H9 (cell line): ENCODE results near the gene ZC3H7B. TPM values are rescaled to one million over a fixed set of nuclear protein-coding genes. Genes with fewer than 3 reads are reported as not detected.

Source experiments
- DNase-seq: peaks from one replicate; pipeline ENCODE4 v3.0.0-alpha.2; 2017
- H2AFZ ChIP-seq: one replicate; pipeline ENCODE4 v1.6.1; 2013; ENCODE audit warnings: mild to moderate bottlenecking, low read length, control low read depth, moderate library complexity
- H2AK5ac ChIP-seq: 2 replicates; pipeline ENCODE4 v1.6.1; 2013; ENCODE audit warnings: low read length, control low read depth, mixed read lengths; ENCODE audit not compliant: insufficient read length
- H2BK120ac ChIP-seq: one replicate; pipeline ENCODE4 v1.6.1; 2013; ENCODE audit warnings: low read depth, mild to moderate bottlenecking, low read length, control low read depth, inconsistent platforms; ENCODE audit not compliant: poor library complexity, severe bottlenecking
- H2BK12ac ChIP-seq: 2 replicates; pipeline ENCODE4 v1.6.1; 2013; ENCODE audit warnings: low read length, control low read depth, mixed read lengths, low read depth; ENCODE audit not compliant: insufficient read length
- H2BK15ac ChIP-seq: 2 replicates; pipeline ENCODE4 v1.6.1; 2013; ENCODE audit warnings: low read depth, low read length, control low read depth
- H2BK20ac ChIP-seq: one replicate; pipeline ENCODE4 v1.6.1; 2013; ENCODE audit warnings: low read depth, mild to moderate bottlenecking, low read length, control low read depth, inconsistent platforms; ENCODE audit not compliant: poor library complexity, severe bottlenecking
- H2BK5ac ChIP-seq: 2 replicates; pipeline ENCODE4 v1.6.1; 2013; ENCODE audit warnings: low read length, control low read depth, mixed read lengths; ENCODE audit not compliant: insufficient read length
- H3K14ac ChIP-seq: 2 replicates; pipeline ENCODE4 v1.6.1; 2013; ENCODE audit warnings: low read length, control low read depth; ENCODE audit not compliant: insufficient read depth
- H3K18ac ChIP-seq: 2 replicates; pipeline ENCODE4 v1.6.1; 2013; ENCODE audit warnings: low read depth, mild to moderate bottlenecking, mixed read lengths, low read length, control low read depth; ENCODE audit not compliant: insufficient read length
- H3K23ac ChIP-seq: 2 replicates; pipeline ENCODE4 v1.6.1; 2013; ENCODE audit warnings: low read length, control low read depth, mixed read lengths, low read depth; ENCODE audit not compliant: insufficient read length
- H3K23me2 ChIP-seq: 2 replicates; pipeline ENCODE4 v1.6.1; 2013; ENCODE audit warnings: low read depth, mild to moderate bottlenecking, mixed read lengths, low read length, control low read depth; ENCODE audit not compliant: insufficient read length, poor library complexity, severe bottlenecking
- H3K27ac ChIP-seq: 2 replicates; pipeline ENCODE4 v1.5.1; 2013; ENCODE audit warnings: low read length, control low read depth, mixed read lengths, low read depth; ENCODE audit not compliant: insufficient read length
- H3K27me3 ChIP-seq: 2 replicates; pipeline ENCODE4 v1.6.1; 2013; ENCODE audit warnings: low read length, control low read depth, inconsistent platforms; ENCODE audit not compliant: insufficient read depth
- H3K4ac ChIP-seq: 2 replicates; pipeline ENCODE4 v1.6.1; 2013; ENCODE audit warnings: low read depth, mild to moderate bottlenecking, control low read depth, inconsistent platforms, low read length, moderate library complexity
- H3K4me1 ChIP-seq: 2 replicates; pipeline ENCODE4 v1.6.1; 2013; ENCODE audit warnings: low read length, control low read depth, inconsistent platforms; ENCODE audit not compliant: insufficient read depth
- H3K4me2 ChIP-seq: 2 replicates; pipeline ENCODE4 v1.6.1; 2013; ENCODE audit warnings: low read length, control low read depth, mixed read lengths; ENCODE audit not compliant: insufficient read length, insufficient read depth
- H3K56ac ChIP-seq: 2 replicates; pipeline ENCODE4 v1.6.1; 2013; ENCODE audit warnings: low read depth, mild to moderate bottlenecking, mixed read lengths, low read length, control low read depth; ENCODE audit not compliant: insufficient read length
- H3K79me1 ChIP-seq: 2 replicates; pipeline ENCODE4 v1.6.1; 2013; ENCODE audit warnings: low read depth, mild to moderate bottlenecking, moderate library complexity, low read length, control low read depth, inconsistent platforms; ENCODE audit not compliant: insufficient read depth, poor library complexity, severe bottlenecking
- H3K79me2 ChIP-seq: 2 replicates; pipeline ENCODE4 v1.6.1; 2013; ENCODE audit warnings: low read length, control low read depth, inconsistent platforms; ENCODE audit not compliant: insufficient read depth
- H3K9ac ChIP-seq: 2 replicates; pipeline ENCODE4 v1.6.1; 2013; ENCODE audit warnings: low read length, control low read depth, mixed read lengths; ENCODE audit not compliant: insufficient read length; ENCODE audit errors: extremely low read depth
- H3K9me3 ChIP-seq: one replicate; pipeline ENCODE4 v1.6.1; 2013; ENCODE audit warnings: low read depth, low read length, inconsistent platforms; ENCODE audit not compliant: control insufficient read depth
- H3T11ph ChIP-seq: one replicate; pipeline ENCODE4 v1.6.1; 2013; ENCODE audit warnings: mild to moderate bottlenecking, low read length, control low read depth, inconsistent platforms
- H4K20me1 ChIP-seq: one replicate; pipeline ENCODE4 v1.6.1; 2013; ENCODE audit not compliant: control insufficient read depth, insufficient read length, insufficient read depth
- H4K5ac ChIP-seq: 2 replicates; pipeline ENCODE4 v1.6.1; 2013; ENCODE audit warnings: low read depth, mild to moderate bottlenecking, mixed read lengths, low read length, control low read depth; ENCODE audit not compliant: insufficient read length
- H4K8ac ChIP-seq: replicated peaks from 2 replicates; pipeline ENCODE4 v1.6.1; 2013; ENCODE audit warnings: low read length, control low read depth, mixed read lengths, low read depth; ENCODE audit not compliant: insufficient read length
- H4K91ac ChIP-seq: 2 replicates; pipeline ENCODE4 v1.6.1; 2013; ENCODE audit warnings: low read depth, mild to moderate bottlenecking, moderate library complexity, mixed read lengths, low read length, control low read depth; ENCODE audit not compliant: insufficient read length
- H3K27ac Mint-ChIP-seq, 3 experiments: 2 replicates in 2 of 3; 3 replicates in 1 of 3; pipeline ENCODE4 v1.8.0; 2020 to 2021; ENCODE audit warnings: mixed read lengths in 3 of 3, mild to moderate bottlenecking in 1 of 3, moderate library complexity in 1 of 3
- H3K27me3 Mint-ChIP-seq: 2 replicates; pipeline ENCODE4 v1.8.0; 2021; ENCODE audit warnings: low read depth, mild to moderate bottlenecking, moderate library complexity, mixed read lengths
- H3K36me3 Mint-ChIP-seq, 3 experiments: 2 replicates in 2 of 3; 3 replicates in 1 of 3; pipeline ENCODE4 v1.8.0; 2020 to 2021; ENCODE audit warnings: low read depth in 3 of 3, mixed read lengths in 3 of 3; ENCODE audit not compliant: insufficient read depth in 1 of 3
- H3K4me1 Mint-ChIP-seq, 2 experiments: 2 replicates each; pipeline ENCODE4 v1.8.0; 2020; ENCODE audit warnings: mixed read lengths in 2 of 2
- H3K4me3 Mint-ChIP-seq, 2 experiments: 2 replicates in 1 of 2; 3 replicates in 1 of 2; pipeline ENCODE4 v1.8.0; 2020 to 2021; ENCODE audit warnings: mild to moderate bottlenecking in 2 of 2, mixed read lengths in 2 of 2, moderate library complexity in 1 of 2
- H3K9me3 Mint-ChIP-seq, 2 experiments: 2 replicates in 1 of 2; 3 replicates in 1 of 2; pipeline ENCODE4 v1.8.0; 2020; ENCODE audit warnings: mild to moderate bottlenecking in 2 of 2, mixed read lengths in 2 of 2, moderate library complexity in 1 of 2
- WGBS: extraction: QIAGEN DNeasy Blood & Tissue Kit; methylation state at CpG from one replicate; pipeline ENCODE4 v1.1.7; 2013; ENCODE audit warnings: missing lambda C conversion rate, low lambda C conversion rate, mixed read lengths; ENCODE audit not compliant: insufficient read length; ENCODE audit errors: extremely low coverage; 5-methylcytosine and 5-hydroxymethylcytosine counted together
- total RNA-seq: library from RNA; stranded (reverse); gene quantifications from 2 replicates; pipeline ENCODE4 v1.2.1, GENCODE V29; 2021
- TF ChIP-seq, protein P1 (sequence below): fragments of 200-600 bp; sonication (generic); conservative IDR thresholded peaks from 3 replicates; pipeline ENCODE4 v1.8.0; 2021; ENCODE audit warnings: antibody characterized with exemption, mild to moderate bottlenecking

ZC3H7B gene
- total RNA-seq, 1 experiment from 2014 or later, result 69.3 TPM

GRCh38 chr22:41355895-41356294, 54.6 kb downstream of the ZC3H7B start:
- no peaks in the 10 kb centered on the region for H3K27me3 Mint-ChIP-seq
- peaks cover 16 to 67% (median 46%) of the 10 kb centered on the region in 3 experiments; a peak in 6 of 7 replicates for H3K36me3 Mint-ChIP-seq
- Histone ChIP-seq H4K5ac (no peak overlapping the region), H3K27ac (no peak overlapping the region), H3K18ac (no peak overlapping the region), H2BK5ac (no peak overlapping the region), H3K79me1 (no peaks in the 10 kb centered on the region), H2BK15ac (no peak overlapping the region), H3K9ac (no peak overlapping the region), H3K23me2 (peaks cover 3% of the 10 kb centered on the region), H2BK12ac (no peak overlapping the region), H2AFZ (no peak overlapping the region), H4K8ac (no peak overlapping the region), H3K4me1 (peaks cover 2% of the 10 kb centered on the region; the same call in 1 of the 2 replicates), H3K9me3 (no peaks in the 10 kb centered on the region), H3T11ph (no peak overlapping the region), H3K56ac (no peak overlapping the region), H3K27me3 (no peaks in the 10 kb centered on the region), H2AK5ac (no peak overlapping the region), H3K79me2 (no peaks in the 10 kb centered on the region), H2BK120ac (no peak overlapping the region), H2BK20ac (no peak overlapping the region), H4K20me1 (no peaks in the 10 kb centered on the region), H3K4ac (no peak overlapping the region), H3K14ac (no peak overlapping the region), H3K4me2 (no peak overlapping the region), H3K23ac (no peak overlapping the region), H4K91ac (no peak overlapping the region)
- TF ChIP-seq, protein P1, sequence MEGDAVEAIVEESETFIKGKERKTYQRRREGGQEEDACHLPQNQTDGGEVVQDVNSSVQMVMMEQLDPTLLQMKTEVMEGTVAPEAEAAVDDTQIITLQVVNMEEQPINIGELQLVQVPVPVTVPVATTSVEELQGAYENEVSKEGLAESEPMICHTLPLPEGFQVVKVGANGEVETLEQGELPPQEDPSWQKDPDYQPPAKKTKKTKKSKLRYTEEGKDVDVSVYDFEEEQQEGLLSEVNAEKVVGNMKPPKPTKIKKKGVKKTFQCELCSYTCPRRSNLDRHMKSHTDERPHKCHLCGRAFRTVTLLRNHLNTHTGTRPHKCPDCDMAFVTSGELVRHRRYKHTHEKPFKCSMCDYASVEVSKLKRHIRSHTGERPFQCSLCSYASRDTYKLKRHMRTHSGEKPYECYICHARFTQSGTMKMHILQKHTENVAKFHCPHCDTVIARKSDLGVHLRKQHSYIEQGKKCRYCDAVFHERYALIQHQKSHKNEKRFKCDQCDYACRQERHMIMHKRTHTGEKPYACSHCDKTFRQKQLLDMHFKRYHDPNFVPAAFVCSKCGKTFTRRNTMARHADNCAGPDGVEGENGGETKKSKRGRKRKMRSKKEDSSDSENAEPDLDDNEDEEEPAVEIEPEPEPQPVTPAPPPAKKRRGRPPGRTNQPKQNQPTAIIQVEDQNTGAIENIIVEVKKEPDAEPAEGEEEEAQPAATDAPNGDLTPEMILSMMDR, result no peak
- no peak overlapping the region for H3K4me3 Mint-ChIP-seq
- H3K9me3 Mint-ChIP-seq, result no peaks in the 10 kb centered on the region
- no CpG with 5 or more reads among the region's 17 CpGs for WGBS
- no peak overlapping the region; a peak in 1 of 7 replicates for H3K27ac Mint-ChIP-seq
- H3K4me1 Mint-ChIP-seq, result peaks cover 13 to 29% of the 10 kb centered on the region in 2 experiments
- DNase-seq, result no peak
